MG63 (cell line): ENCODE data around the gene FAM234A. TPM values are rescaled to one million over a fixed set of nuclear protein-coding genes. Genes with fewer than 3 reads are reported as not detected.
A peak's percentile ranks its signal among the peaks of the same experiment; 100 is the strongest.

Source experiments
- DNase-seq: peaks from one replicate; pipeline ENCODE4 v3.0.0-alpha.2; 2020
- H3K27me3 ChIP-seq: fragments of 250-450 bp; sonication (Bioruptor Pico); 2 replicates; pipeline ENCODE4 v1.5.1; 2020; ENCODE audit warnings: mild to moderate bottlenecking, moderate library complexity
- H3K36me3 ChIP-seq: fragments of 250-450 bp; sonication (Bioruptor Pico); 2 replicates; pipeline ENCODE4 v1.5.1; 2020; ENCODE audit warnings: mild to moderate bottlenecking, moderate library complexity
- H3K4me3 ChIP-seq: fragments of 250-450 bp; sonication (Bioruptor Pico); 2 replicates; pipeline ENCODE4 v1.5.1; 2020; ENCODE audit warnings: mild to moderate bottlenecking, moderate library complexity
- H3K9me3 ChIP-seq: fragments of 250-450 bp; sonication (Bioruptor Pico); 2 replicates; pipeline ENCODE4 v1.5.1; 2020; ENCODE audit warnings: mild to moderate bottlenecking, moderate library complexity
- total RNA-seq: library from RNA; depleted of rRNA; stranded (reverse); fragments of >200 nt; shearing (Covaris generic); gene quantifications from 2 replicates; pipeline ENCODE4 v1.2.3, GENCODE V29; 2014; ENCODE audit warnings: low replicate concordance

The FAM234A gene
- total RNA-seq, 1 experiment from 2014 or later, result 106 TPM

- Histone ChIP-seq H3K36me3 (peaks cover 5% of the 10 kb centered on the region), H3K9me3 (no peaks in the 10 kb centered on the region), H3K27me3 (peaks cover 9% of the 10 kb centered on the region), H3K4me3 (no peak overlapping the region)
- DNase-seq, result no peak
Observed at GRCh38 chr16:282491-282890, 47.9 kb downstream of the FAM234A start.

DNA sequence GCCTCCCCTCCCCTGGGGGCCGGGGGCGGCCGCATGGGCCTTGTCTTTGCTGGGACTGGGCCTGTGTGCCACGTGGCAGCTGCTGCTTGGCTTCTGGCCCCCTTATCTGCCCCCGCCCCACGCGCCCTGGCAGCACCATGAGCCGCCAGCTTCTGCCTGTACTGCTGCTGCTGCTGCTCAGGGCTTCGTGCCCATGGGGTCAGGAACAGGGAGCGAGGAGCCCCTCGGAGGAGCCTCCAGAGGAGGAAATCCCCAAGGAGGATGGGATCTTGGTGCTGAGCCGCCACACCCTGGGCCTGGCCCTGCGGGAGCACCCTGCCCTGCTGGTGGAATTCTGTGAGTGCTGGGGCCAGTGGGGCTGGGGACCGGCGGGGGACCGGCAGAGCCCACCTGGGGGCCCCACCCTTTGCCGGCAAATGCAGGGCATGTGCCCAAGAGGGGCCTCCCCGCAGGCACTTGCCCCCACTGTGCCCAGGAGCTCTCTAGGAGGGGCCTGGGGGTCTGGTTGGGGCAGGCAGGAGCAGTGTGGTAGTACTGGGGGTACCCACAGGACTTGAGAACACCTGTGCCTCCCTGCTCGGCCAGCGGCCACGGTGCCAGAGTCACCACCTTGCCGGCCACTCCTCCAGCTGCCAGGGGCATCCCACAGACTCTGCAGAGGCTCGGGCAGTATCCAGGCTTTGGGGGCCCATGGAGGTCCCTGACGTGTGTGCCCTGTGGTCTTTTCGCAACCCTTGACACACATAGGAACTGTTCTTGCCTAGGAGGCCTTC lies 48.6 kb downstream of the FAM234A start, which contains the start of gene PDIA2:
PDIA2 (plus strand) TSS at position 132 of the 773 bp plus-strand sequence; CDS start at position 138, 6 bp downstream.
- no peak for DNase-seq
- peaks cover 9% of the 10 kb centered on the region for H3K27me3 ChIP-seq
- H3K4me3 ChIP-seq, result no peak within 1 kb of the TSS

DNA sequence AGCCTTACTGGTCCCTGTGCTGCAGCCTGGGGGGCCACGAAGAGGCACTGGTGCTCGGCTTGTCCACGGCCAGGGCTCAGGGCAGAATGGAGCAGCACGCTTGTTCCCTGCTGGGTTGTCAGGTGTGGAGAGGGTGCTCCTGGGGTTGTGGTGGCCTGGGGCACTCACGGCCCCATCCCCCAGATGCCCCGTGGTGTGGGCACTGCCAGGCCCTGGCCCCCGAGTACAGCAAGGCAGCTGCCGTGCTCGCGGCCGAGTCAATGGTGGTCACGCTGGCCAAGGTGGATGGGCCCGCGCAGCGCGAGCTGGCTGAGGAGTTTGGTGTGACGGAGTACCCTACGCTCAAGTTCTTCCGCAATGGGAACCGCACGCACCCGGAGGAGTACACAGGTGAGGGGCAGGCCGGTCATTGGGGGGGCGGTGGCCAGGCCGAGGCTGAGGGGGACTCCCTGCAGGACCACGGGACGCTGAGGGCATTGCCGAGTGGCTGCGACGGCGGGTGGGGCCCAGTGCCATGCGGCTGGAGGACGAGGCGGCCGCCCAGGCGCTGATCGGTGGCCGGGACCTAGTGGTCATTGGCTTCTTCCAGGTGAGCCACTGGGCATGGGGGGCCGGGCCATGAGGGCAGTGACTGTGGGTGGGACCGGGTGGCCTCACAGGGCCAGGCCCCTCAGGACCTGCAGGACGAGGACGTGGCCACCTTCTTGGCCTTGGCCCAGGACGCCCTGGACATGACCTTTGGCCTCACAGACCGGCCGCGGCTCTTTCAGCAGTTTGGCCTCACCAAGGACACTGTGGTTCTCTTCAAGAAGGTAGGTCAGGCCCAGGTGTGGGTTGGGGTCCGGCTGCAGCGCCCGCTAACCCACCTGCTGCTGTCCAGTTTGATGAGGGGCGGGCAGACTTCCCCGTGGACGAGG lies 49.8 kb downstream of the FAM234A start:
- no peak for DNase-seq
- H3K4me3 ChIP-seq, result no peak overlapping the region
- peaks cover 9% of the 10 kb centered on the region for H3K27me3 ChIP-seq
- peaks cover 19% of the 10 kb centered on the region for H3K36me3 ChIP-seq
- no peaks in the 10 kb centered on the region for H3K9me3 ChIP-seq

More for the DNA sequence above, 48.6 kb downstream of the FAM234A start, which contains the start of gene PDIA2:
- Histone ChIP-seq H3K36me3 (peaks cover 13% of the 10 kb centered on the region), H3K9me3 (no peaks in the 10 kb centered on the region)

- H3K9me3 ChIP-seq, result no peaks in the 10 kb centered on the region
- no peak for DNase-seq
- peaks cover 9% of the 10 kb centered on the region for H3K27me3 ChIP-seq
- peaks cover 28% of the 10 kb centered on the region for H3K36me3 ChIP-seq
- no peak overlapping the region for H3K4me3 ChIP-seq
Observed at GRCh38 chr16:285146-286055, 50.8 kb downstream of the FAM234A start.

DNA sequence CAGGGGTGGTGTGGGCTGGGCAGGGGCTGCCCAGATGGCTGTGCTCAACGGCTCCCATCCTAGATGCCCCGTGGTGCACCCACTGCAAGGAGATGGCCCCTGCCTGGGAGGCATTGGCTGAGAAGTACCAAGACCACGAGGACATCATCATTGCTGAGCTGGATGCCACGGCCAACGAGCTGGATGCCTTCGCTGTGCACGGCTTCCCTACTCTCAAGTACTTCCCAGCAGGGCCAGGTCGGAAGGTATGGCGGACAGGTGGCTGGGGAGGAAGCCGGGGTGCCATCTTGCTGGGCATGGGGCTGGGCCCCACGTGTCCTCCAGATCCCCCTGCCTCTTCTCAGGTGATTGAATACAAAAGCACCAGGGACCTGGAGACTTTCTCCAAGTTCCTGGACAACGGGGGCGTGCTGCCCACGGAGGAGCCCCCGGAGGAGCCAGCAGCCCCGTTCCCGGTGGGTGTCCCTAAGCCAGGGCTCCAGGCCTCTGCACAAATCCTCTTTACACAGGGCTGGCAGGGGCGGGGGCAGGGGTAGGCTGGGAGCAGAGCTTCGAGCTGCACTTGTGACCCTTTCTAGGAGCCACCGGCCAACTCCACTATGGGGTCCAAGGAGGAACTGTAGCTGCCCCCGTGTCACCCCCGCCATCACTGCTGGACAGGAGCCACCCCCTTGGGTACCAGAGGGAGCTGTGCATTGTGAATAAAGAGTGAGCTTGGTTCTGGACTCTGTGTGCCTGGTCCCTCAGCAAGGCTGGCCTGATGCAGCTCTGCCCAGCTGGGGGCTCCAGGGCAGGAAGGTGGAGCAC lies 52.1 kb downstream of the FAM234A start:
- H3K9me3 ChIP-seq, result no peaks in the 10 kb centered on the region
- no peaks in the 10 kb centered on the region for H3K27me3 ChIP-seq

GRCh38 chr16:287298-287811 lies 52.7 kb downstream of the FAM234A start:
- H3K36me3 ChIP-seq, result peaks cover 42% of the 10 kb centered on the region
- H3K27me3 ChIP-seq, result no peaks in the 10 kb centered on the region
- DNase-seq, result peak; percentile 36
- no peak overlapping the region for H3K4me3 ChIP-seq
- no peaks in the 10 kb centered on the region for H3K9me3 ChIP-seq

More for the DNA sequence above, 52.1 kb downstream of the FAM234A start:
- H3K4me3 ChIP-seq, result no peak overlapping the region
- peaks cover 36% of the 10 kb centered on the region for H3K36me3 ChIP-seq
- no peak for DNase-seq

GRCh38 chr16:287981-288920 lies 53.6 kb downstream of the FAM234A start:
- no peak for DNase-seq
- H3K4me3 ChIP-seq, result no peak overlapping the region
- H3K36me3 ChIP-seq, result peaks cover 50% of the 10 kb centered on the region
- H3K9me3 ChIP-seq, result no peaks in the 10 kb centered on the region
- no peaks in the 10 kb centered on the region for H3K27me3 ChIP-seq

GRCh38 chr16:289395-289997 lies 54.9 kb downstream of the FAM234A start:
- H3K36me3 ChIP-seq, result peaks cover 50% of the 10 kb centered on the region
- H3K9me3 ChIP-seq, result no peaks in the 10 kb centered on the region
- H3K4me3 ChIP-seq, result no peak overlapping the region
- H3K27me3 ChIP-seq, result no peaks in the 10 kb centered on the region
- no peak for DNase-seq

GRCh38 chr16:290015-290680 lies 55.5 kb downstream of the FAM234A start:
- H3K36me3 ChIP-seq, result peaks cover 48% of the 10 kb centered on the region
- DNase-seq, result no peak
- no peaks in the 10 kb centered on the region for H3K9me3 ChIP-seq

GRCh38 chr16:290681-291405 lies 56.2 kb downstream of the FAM234A start:
- peaks cover 50% of the 10 kb centered on the region for H3K36me3 ChIP-seq
- H3K9me3 ChIP-seq, result no peaks in the 10 kb centered on the region
- DNase-seq, result no peak
- no peaks in the 10 kb centered on the region for H3K27me3 ChIP-seq
- no peak overlapping the region for H3K4me3 ChIP-seq

More at GRCh38 chr16:290015-290680, 55.5 kb downstream of the FAM234A start:
- Histone ChIP-seq H3K27me3 (no peaks in the 10 kb centered on the region), H3K4me3 (no peak overlapping the region)

DNA sequence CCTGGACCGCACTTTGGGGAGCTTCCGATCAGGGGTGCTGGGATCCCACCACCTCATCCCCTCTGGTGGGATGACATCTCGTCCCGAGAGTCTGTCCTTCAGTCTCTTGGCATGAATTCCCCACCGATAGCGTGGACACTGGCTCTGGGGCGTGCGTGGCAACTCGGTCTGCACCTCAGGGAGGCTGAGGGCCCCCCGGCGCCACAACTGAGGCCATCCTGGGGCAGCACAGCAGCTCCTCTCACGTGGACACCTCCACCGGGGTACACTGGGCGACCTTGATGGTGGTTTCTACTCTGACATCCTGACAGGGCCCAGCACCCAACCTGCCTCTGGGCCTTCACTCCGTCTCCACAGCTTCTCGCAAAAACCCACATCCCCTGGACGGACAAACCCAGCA lies 56.9 kb downstream of the FAM234A start:
- Histone ChIP-seq H3K27me3 (no peaks in the 10 kb centered on the region), H3K9me3 (no peaks in the 10 kb centered on the region), H3K4me3 (no peak overlapping the region), H3K36me3 (peaks cover 50% of the 10 kb centered on the region)
- DNase-seq, result no peak

GRCh38 chr16:293043-293775 lies 58.6 kb downstream of the FAM234A start:
- H3K27me3 ChIP-seq, result no peaks in the 10 kb centered on the region
- H3K36me3 ChIP-seq, result peaks cover 44% of the 10 kb centered on the region
- DNase-seq, result no peak
- no peak overlapping the region for H3K4me3 ChIP-seq
- no peaks in the 10 kb centered on the region for H3K9me3 ChIP-seq

GRCh38 chr16:296276-296675 lies 61.7 kb downstream of the FAM234A start:
- no peak overlapping the region for H3K4me3 ChIP-seq

More at GRCh38 chr16:296276-296675, 61.7 kb downstream of the FAM234A start:
- peaks cover 32% of the 10 kb centered on the region for H3K36me3 ChIP-seq
- no peaks in the 10 kb centered on the region for H3K27me3 ChIP-seq
- no peak for DNase-seq
- H3K9me3 ChIP-seq, result no peaks in the 10 kb centered on the region
